Measurements from ENCODE around the gene TRIM15. TPM values are rescaled to one million over a fixed set of nuclear protein-coding genes. Genes with fewer than 3 reads are reported as not detected.

The TRIM15 gene
- total and polyA plus RNA-seq, 2 donors (not counting 3 experiments of a cell fraction or from before 2014, with no cell fraction given) = not detected

GRCh38 chr6:30154061-30154460 is 9.3 kb upstream of the TRIM15 start:
- dilution Hi-C loops (cut with MboI; ENCODE audit: extremely low pct_ligation_motif_present, low sequenced_read_pairs) = no loop called here
- Histone ChIP-seq H3K4me2 (ENCODE audit: insufficient read depth, low read length) (no peak overlapping the region), H3K9me1 (replicated peaks; ENCODE audit: control insufficient read depth, extremely low read depth, insufficient read depth, low read length) (no peaks in the 10 kb centered on the region), H3K9me3 (replicated peaks; ENCODE audit: control insufficient read depth, insufficient read depth, low read length) (no peaks in the 10 kb centered on the region), H2AFZ (ENCODE audit: low read depth, low read length) (no peak overlapping the region), H3K36me3 (ENCODE audit: control insufficient read depth in 2 of 2, extremely low read depth in 1 of 2, insufficient read depth in 2 of 2, low read length in 2 of 2) (no peaks in the 10 kb centered on the region), H4K20me1 (replicated peaks; ENCODE audit: control insufficient read depth, extremely low read depth, insufficient read depth, low read length) (no peaks in the 10 kb centered on the region), H3K27me3 (ENCODE audit: control insufficient read depth in 2 of 2, insufficient read depth in 2 of 2, low read length in 2 of 2) (peaks cover 0 to 6% of the 10 kb centered on the region in 2 experiments), H3K27ac (ENCODE audit: insufficient read depth, low read depth, low read length) (no peak overlapping the region), H3K4me3 (replicated peaks in 1 of 3; ENCODE audit: insufficient read depth in 1 of 3, low read depth in 1 of 3, low read length in 3 of 3) (no peak overlapping the region), H3K9ac (replicated peaks; ENCODE audit: extremely low read depth, insufficient read depth, low read length) (no peak overlapping the region), H3K4me1 (ENCODE audit: control insufficient read depth, extremely low read depth, insufficient read depth, low read length) (peaks cover 8% of the 10 kb centered on the region), H3K79me2 (ENCODE audit: control insufficient read depth, insufficient read depth, low read length) (no peaks in the 10 kb centered on the region)
- DNase-seq (ENCODE audit: low read depth, low spot score) = no peak
- ChIA-PET POLR2A (no interaction called here), CTCF (interaction anchor here (1.3 kb wide), 1 partner anchor 23 kb away, joined by 7 read pairs; no protein-coding TSS in a partner anchor)
- BruUV-seq (replicated peaks) = no TSS peak
- no peak for TF ChIP-seq MYC (IDR thresholded peaks at IDR 0.05; ENCODE audit: low read depth, low read length)
- TF ChIP-seq FOS (IDR thresholded peaks at IDR 0.05; ENCODE audit: borderline replicate concordance, insufficient read depth, low read length) = no peak
- no peak for TF ChIP-seq MAX (IDR thresholded peaks at IDR 0.05; ENCODE audit: insufficient read depth, insufficient read length)
- TF ChIP-seq POLR2A (IDR thresholded peaks at IDR 0.05; ENCODE audit: low read depth, low read length) = no peak
- TF ChIP-seq GATA2 (IDR thresholded peaks at IDR 0.05; ENCODE audit: insufficient read depth, insufficient read length, low read depth, low read length) = no peak
- TF ChIP-seq CTCF (IDR thresholded peaks at IDR 0.05; ENCODE audit: extremely low read depth in 1 of 2, insufficient read depth in 1 of 2, low read depth in 1 of 2, low read length in 2 of 2) = no peak
- no peak for TF ChIP-seq EZH2 (IDR thresholded peaks at IDR 0.05; ENCODE audit: borderline replicate concordance, low read depth, low read length, severe bottlenecking)
- TF ChIP-seq POLR2AphosphoS5 (IDR thresholded peaks at IDR 0.05; ENCODE audit: insufficient read depth, low read depth, low read length) = no peak
- TF ChIP-seq JUN (IDR thresholded peaks at IDR 0.05; ENCODE audit: borderline replicate concordance, insufficient read depth, insufficient read length, low read depth) = no peak
- no peak for FAIRE-seq
- intact Hi-C loops (cut with micrococcal nuclease) = no loop called here

All from endothelial cell of umbilical vein (primary cell).